Testis (tissue), 3 donors: ENCODE results near the gene ATXN7L1. TPM values are rescaled to one million over a fixed set of nuclear protein-coding genes. Genes with fewer than 3 reads are reported as not detected.

Experiments
- DNase-seq: peaks from one replicate; pipeline ENCODE4 v3.0.0-alpha.2; 2019
- H3K27ac ChIP-seq, 2 donors: fragments of 200-600 bp; sonication (generic); one replicate each; pipeline ENCODE4 v1.5.1; 2019
- H3K27me3 ChIP-seq: fragments of 200-600 bp; sonication (generic); one replicate; pipeline ENCODE4 v1.5.1; 2019
- H3K36me3 ChIP-seq: fragments of 200-600 bp; sonication (generic); one replicate; pipeline ENCODE4 v1.5.1; 2017; ENCODE audit warnings: low read depth; ENCODE audit errors: missing control alignments
- H3K4me1 ChIP-seq: fragments of 200-600 bp; sonication (generic); one replicate; pipeline ENCODE4 v1.5.1; 2019
- H3K4me3 ChIP-seq, 2 donors: fragments of 200-600 bp; sonication (generic); one replicate each; pipeline ENCODE4 v1.5.1; 2017 to 2019
- H3K9me3 ChIP-seq: fragments of 200-600 bp; sonication (generic); one replicate; pipeline ENCODE4 v1.5.1; 2017
- CTCF ChIP-seq, 3 experiments: fragments of 450-650 bp in 2 of 3; fragments of 200-600 bp in 1 of 3; sonication (generic) in 1 of 3; IDR thresholded peaks; one replicate each; pipeline ENCODE4 v1.5.1; 2016 to 2019; ENCODE audit warnings: antibody characterized with exemption in 3 of 3, mild to moderate bottlenecking in 2 of 3, moderate library complexity in 1 of 3
- POLR2A ChIP-seq: fragments of 450-650 bp; IDR thresholded peaks from one replicate; pipeline ENCODE4 v1.6.1; 2017; ENCODE audit warnings: antibody characterized with exemption, mild to moderate bottlenecking, moderate library complexity
- WGBS, 2 donors: methylation state at CpG; one replicate each; pipeline ENCODE4 v1.1.5; 2018; 5-methylcytosine and 5-hydroxymethylcytosine counted together
- intact Hi-C: fragments of 100-400 bp; cut with DNase I; formaldehyde crosslinking; loops from one replicate; pipeline ENCODE4 v1.15.1; 2023; ENCODE audit warnings: low total_unique reads
- polyA plus RNA-seq: library from polyadenylated mRNA; stranded (reverse); fragments of 350-450 nt; fragmentation: Illumina TruSeq; extraction: RNeasy Lipid Tissue Mini Kit (QIAGEN cat#74804); gene quantifications from one replicate; pipeline ENCODE4 v1.2.3, GENCODE V29; 2014; ENCODE audit warnings: low read depth, low replicate concordance; ENCODE audit not compliant: insufficient read depth
- total RNA-seq, 2 donors: library from RNA; depleted of rRNA; stranded (reverse); fragments of >200 nt; gene quantifications; one replicate each; pipeline ENCODE4 v1.2.3, GENCODE V29; 2016

ATXN7L1 gene
- total and polyA plus RNA-seq, 3 donors from 2014 or later: 35.7 to 61.7 (median 35.9) TPM

- intact Hi-C loops: no loop called here
- DNase-seq: peak; percentile 31
- no peak overlapping the region for H3K27ac ChIP-seq
- WGBS, 2 donors: 49 to 60% methylated on average over 3 of the region's 3 CpGs
- H3K36me3 ChIP-seq: no peaks in the 10 kb centered on the region
- peaks cover 7% of the 10 kb centered on the region for H3K4me1 ChIP-seq
- TF ChIP-seq POLR2A (no peak), CTCF (IDR thresholded peaks at IDR 0.05) (no peak)
- no peaks in the 10 kb centered on the region for H3K27me3 ChIP-seq
- no peaks in the 10 kb centered on the region for H3K9me3 ChIP-seq
- no peak overlapping the region for H3K4me3 ChIP-seq
Observed at GRCh38 chr7:105707381-105707780, 169.0 kb downstream of the ATXN7L1 start.

GRCh38 chr7:105705427-105705826 lies 171.0 kb downstream of the ATXN7L1 start:
- Histone ChIP-seq H3K36me3 (no peaks in the 10 kb centered on the region), H3K27ac (no peak overlapping the region), H3K27me3 (no peaks in the 10 kb centered on the region), H3K4me3 (no peak overlapping the region), H3K9me3 (no peaks in the 10 kb centered on the region), H3K4me1 (peaks cover 7% of the 10 kb centered on the region)
- TF ChIP-seq POLR2A: no peak
- no peak for TF ChIP-seq CTCF (IDR thresholded peaks at IDR 0.05)
- 57 to 74% methylated on average over 7 of the region's 7 CpGs for whole genome bisulfite sequencing, 2 donors
- intact Hi-C loops: no loop called here
- DNase-seq: peak; percentile 75

GRCh38 chr7:105703207-105703930 lies 173.0 kb downstream of the ATXN7L1 start:
- 80 to 95% methylated on average over 10 of the region's 10 CpGs for WGBS, 2 donors
- Histone ChIP-seq H3K36me3 (no peaks in the 10 kb centered on the region), H3K4me3 (no peak overlapping the region), H3K4me1 (peaks cover 7% of the 10 kb centered on the region), H3K27me3 (no peaks in the 10 kb centered on the region), H3K27ac (no peak overlapping the region), H3K9me3 (no peaks in the 10 kb centered on the region)
- intact Hi-C loops: no loop called here
- TF ChIP-seq CTCF (IDR thresholded peaks at IDR 0.05): no peak
- TF ChIP-seq POLR2A: no peak
- no peak for DNase-seq

- intact Hi-C loops: no loop called here
- 93 to 97% methylated on average over 6 to 8 of the region's 8 CpGs for WGBS, 2 donors
- H3K36me3 ChIP-seq: no peaks in the 10 kb centered on the region
Observed at GRCh38 chr7:105699568-105700236, 176.7 kb downstream of the ATXN7L1 start.

More at GRCh38 chr7:105699568-105700236, 176.7 kb downstream of the ATXN7L1 start:
- no peak for DNase-seq
- H3K4me3 ChIP-seq: no peak overlapping the region
- no peaks in the 10 kb centered on the region for H3K9me3 ChIP-seq
- TF ChIP-seq POLR2A: no peak
- no peak for TF ChIP-seq CTCF (IDR thresholded peaks at IDR 0.05)
- no peak overlapping the region for H3K27ac ChIP-seq
- no peaks in the 10 kb centered on the region for H3K27me3 ChIP-seq
- no peaks in the 10 kb centered on the region for H3K4me1 ChIP-seq
